B cell (primary cell): ENCODE measurements around the gene SDK1. TPM values are rescaled to one million over a fixed set of nuclear protein-coding genes. Genes with fewer than 3 reads are reported as not detected.

ENCODE experiments used
- ATAC-seq: fragments of 200-7000 bp; cut with Tn5 transposase; one replicate; pipeline ENCODE4 v1.10.0; 2021; ENCODE audit warnings: low read depth, mild to moderate bottlenecking, moderate number of reproducible peaks, moderate library complexity
- CTCF ChIA-PET: fragments of 350-600 bp; sonication (Branson Sonifier 250); formaldehyde crosslinking; loops from one replicate; lab custom pipeline; 2021; ENCODE audit warnings: antibody characterized with exemption, inconsistent platforms; lab: Charles Lee
- POLR2A ChIA-PET: fragments of 350-600 bp; sonication (Branson Sonifier 250); formaldehyde crosslinking; loops from one replicate; lab custom pipeline; 2021; ENCODE audit warnings: antibody characterized with exemption; lab: Charles Lee
- DNase-seq: peaks from one replicate; pipeline ENCODE4 v3.0.0; 2013
- H2AFZ ChIP-seq: 2 replicates; pipeline ENCODE4 v1.6.1; 2012; ENCODE audit warnings: mild to moderate bottlenecking, low read depth, low read length; ENCODE audit not compliant: insufficient read depth, poor library complexity, severe bottlenecking
- H3K27ac ChIP-seq, 2 donors: 1 replicate in 1 of 2; 2 replicates in 1 of 2; pipeline ENCODE4 v1.5.1; 2012 to 2013; ENCODE audit warnings: low read length in 2 of 2, mild to moderate bottlenecking in 2 of 2, moderate library complexity in 1 of 2
- H3K27me3 ChIP-seq, 4 experiments: fragments of 200-600 bp in 1 of 4; sonication (generic) in 1 of 4; replicated peaks in 1 of 4; 1 replicate in 2 of 4; 2 replicates in 2 of 4; pipeline versions ENCODE4 v1.6.1 to v1.7.0; 2013 to 2016; ENCODE audit warnings: low read length in 3 of 4, mild to moderate bottlenecking in 2 of 4, mixed read lengths in 1 of 4, moderate library complexity in 1 of 4; ENCODE audit not compliant: insufficient read depth in 4 of 4, control insufficient read depth in 3 of 4; ENCODE audit errors: control extremely low read depth in 1 of 4
- H3K36me3 ChIP-seq, 2 experiments: replicated peaks in 1 of 2; 1 replicate in 1 of 2; 2 replicates in 1 of 2; pipeline versions ENCODE4 v1.6.1 to v1.7.1; 2013; ENCODE audit warnings: low read length in 1 of 2; ENCODE audit not compliant: insufficient read depth in 2 of 2, control insufficient read depth in 1 of 2; ENCODE audit errors: control extremely low read depth in 1 of 2, extremely low read depth in 1 of 2
- H3K4me1 ChIP-seq, 2 donors: fragments of 200-600 bp in 1 of 2; sonication (generic) in 1 of 2; 1 replicate in 1 of 2; 2 replicates in 1 of 2; pipeline versions ENCODE4 v1.5.1 to v1.6.1; 2013 to 2017; ENCODE audit warnings: low read length in 2 of 2; ENCODE audit not compliant: control insufficient read depth in 2 of 2, insufficient read depth in 2 of 2
- H3K4me2 ChIP-seq: replicated peaks from 2 replicates; pipeline ENCODE3; 2012; ENCODE audit warnings: mild to moderate bottlenecking, low read depth, low read length; ENCODE audit not compliant: poor library complexity, severe bottlenecking
- H3K4me3 ChIP-seq, 5 experiments: fragments of 200-600 bp in 1 of 5; sonication (generic) in 1 of 5; 1 replicate in 3 of 5; 2 replicates in 2 of 5; pipeline versions ENCODE4 v1.5.1 to v1.7.0; 2011 to 2016; ENCODE audit warnings: low read length in 4 of 5, mild to moderate bottlenecking in 4 of 5, low read depth in 2 of 5, control low read depth in 1 of 5, moderate library complexity in 1 of 5; ENCODE audit not compliant: insufficient read depth in 1 of 5; ENCODE audit errors: control extremely low read depth in 1 of 5, extremely low read depth in 1 of 5
- H3K79me2 ChIP-seq: fragments of 200-600 bp; sonication (generic); one replicate; pipeline ENCODE4 v1.6.0; 2016; ENCODE audit warnings: low read length; ENCODE audit not compliant: control insufficient read depth, insufficient read depth
- H3K9ac ChIP-seq: fragments of 200-600 bp; sonication (generic); 2 replicates; pipeline ENCODE4 v1.6.1; 2017; ENCODE audit warnings: mild to moderate bottlenecking, low read length, moderate library complexity
- H3K9me3 ChIP-seq, 3 donors: one replicate each; pipeline versions ENCODE4 v1.6.1 to v1.7.1; 2013; ENCODE audit warnings: low read length in 2 of 3; ENCODE audit not compliant: control insufficient read depth in 2 of 3, insufficient read depth in 1 of 3; ENCODE audit errors: control extremely low read depth in 1 of 3
- H4K20me1 ChIP-seq: 2 replicates; pipeline ENCODE4 v1.6.0; 2012; ENCODE audit warnings: mild to moderate bottlenecking, low read length; ENCODE audit not compliant: insufficient read depth, control insufficient read depth, poor library complexity, severe bottlenecking
- H3K27ac Mint-ChIP-seq: one replicate; pipeline ENCODE4 v1.8.0; 2021; ENCODE audit warnings: mixed read lengths
- H3K27me3 Mint-ChIP-seq: one replicate; pipeline ENCODE4 v1.8.0; 2021; ENCODE audit warnings: mixed read lengths
- H3K4me1 Mint-ChIP-seq: one replicate; pipeline ENCODE4 v1.8.0; 2021; ENCODE audit warnings: mixed read lengths
- H3K4me3 Mint-ChIP-seq: one replicate; pipeline ENCODE4 v1.8.0; 2021; ENCODE audit warnings: mixed read lengths
- H3K9me3 Mint-ChIP-seq: one replicate; pipeline ENCODE4 v1.8.0; 2022; ENCODE audit warnings: mixed read lengths; ENCODE audit not compliant: insufficient read depth
- CTCF ChIP-seq: fragments of 200-600 bp; IDR thresholded peaks from one replicate; pipeline ENCODE4 v1.8.0; 2022; ENCODE audit warnings: antibody characterized with exemption, mild to moderate bottlenecking
- EZH2 ChIP-seq: IDR thresholded peaks from 2 replicates; pipeline ENCODE4 v1.6.1; 2012; ENCODE audit warnings: borderline replicate concordance, low read depth, mild to moderate bottlenecking, moderate library complexity, low read length; ENCODE audit not compliant: insufficient read depth, poor library complexity, severe bottlenecking
- WGBS: methylation state at CpG from one replicate; pipeline ENCODE4 v1.1.5; 2013; ENCODE audit warnings: missing lambda C conversion rate; ENCODE audit not compliant: insufficient coverage; 5-methylcytosine and 5-hydroxymethylcytosine counted together
- intact Hi-C: fragments of 100-400 bp; cut with micrococcal nuclease; formaldehyde crosslinking; loops from one replicate; pipeline ENCODE4 v1.10.0; 2022
- polyA plus RNA-seq: library from polyadenylated mRNA; depleted of rRNA; stranded (reverse); fragments of >200 nt; gene quantifications from 2 replicates; pipeline ENCODE4 v1.2.3, GENCODE V29; 2012
- total RNA-seq, 2 donors: library from RNA; stranded (reverse); fragments of 120-200 nt in 1 of 2; gene quantifications; 1 replicate in 1 of 2; 2 replicates in 1 of 2; pipeline versions ENCODE4 v1.2.3 to v1.2.4, GENCODE V29; 2013 to 2022

The SDK1 gene
- total and polyA plus RNA-seq, 2 donors (not counting 1 experiment from before 2014, with no cell fraction given), result 0.73 to 2.0 TPM

- peaks cover 0 to 4% (median 0%) of the 10 kb centered on the region in 4 experiments for H3K27me3 ChIP-seq
- H3K9me3 Mint-ChIP-seq, result no peaks in the 10 kb centered on the region
- no peaks in the 10 kb centered on the region for H4K20me1 ChIP-seq
- no peaks in the 10 kb centered on the region for H3K36me3 ChIP-seq
- no peak overlapping the region for H3K9ac ChIP-seq
- no peaks in the 10 kb centered on the region for H3K4me1 Mint-ChIP-seq
- no peaks in the 10 kb centered on the region for H3K4me1 ChIP-seq
- ChIA-PET CTCF (no interaction called here), POLR2A (no interaction called here)
- TF ChIP-seq EZH2 (no peak), CTCF (no peak)
- peaks cover 4% of the 10 kb centered on the region for H3K27me3 Mint-ChIP-seq
- DNase-seq, result no peak
- H3K4me3 ChIP-seq, result no peak overlapping the region
- no peak overlapping the region for H3K27ac ChIP-seq
- H3K4me3 Mint-ChIP-seq, result no peak overlapping the region
- no peak overlapping the region for H2AFZ ChIP-seq
- H3K79me2 ChIP-seq, result no peaks in the 10 kb centered on the region
- 94% methylated on average over 9 of the region's 10 CpGs for WGBS
- intact Hi-C loops, result no loop called here
- H3K27ac Mint-ChIP-seq, result no peak overlapping the region
- H3K4me2 ChIP-seq, result no peak overlapping the region
- no peaks in the 10 kb centered on the region for H3K9me3 ChIP-seq
- no peak for ATAC-seq
Observed at GRCh38 chr7:3844540-3845151, 543.6 kb downstream of the SDK1 start.

GRCh38 chr7:3846738-3847137, 545.7 kb downstream of the SDK1 start:
- no peaks in the 10 kb centered on the region for H3K4me1 Mint-ChIP-seq
- H3K4me1 ChIP-seq, result no peaks in the 10 kb centered on the region
- ChIA-PET CTCF (no interaction called here), POLR2A (no interaction called here)
- no peak overlapping the region for H3K4me3 ChIP-seq
- H3K4me2 ChIP-seq, result no peak overlapping the region
- H3K36me3 ChIP-seq, result no peaks in the 10 kb centered on the region
- no peaks in the 10 kb centered on the region for H3K27me3 ChIP-seq
- no peak overlapping the region for H3K27ac ChIP-seq
- intact Hi-C loops, result no loop called here
- DNase-seq, result no peak
- no peaks in the 10 kb centered on the region for H4K20me1 ChIP-seq
- H3K9me3 ChIP-seq, result no peaks in the 10 kb centered on the region
- no peak overlapping the region for H3K4me3 Mint-ChIP-seq
- no peak overlapping the region for H2AFZ ChIP-seq
- peaks cover 5% of the 10 kb centered on the region for H3K27me3 Mint-ChIP-seq
- H3K27ac Mint-ChIP-seq, result no peak overlapping the region
- H3K79me2 ChIP-seq, result no peaks in the 10 kb centered on the region
- ATAC-seq, result no peak
- TF ChIP-seq EZH2 (no peak), CTCF (no peak)
- no peak overlapping the region for H3K9ac ChIP-seq
- no peaks in the 10 kb centered on the region for H3K9me3 Mint-ChIP-seq
- 94% methylated on average over 9 of the region's 9 CpGs for WGBS
